GM23248 (cell line): ENCODE measurements around the gene RAB31. TPM values are rescaled to one million over a fixed set of nuclear protein-coding genes. Genes with fewer than 3 reads are reported as not detected.

ENCODE experiments used
- DNase-seq: peaks from one replicate; pipeline ENCODE4 v3.0.0-alpha.2; 2015
- H2AFZ ChIP-seq: fragments of 200-600 bp; sonication (generic); 2 replicates; pipeline ENCODE4 v1.6.1; 2016; ENCODE audit warnings: antibody characterized with exemption
- H3F3A ChIP-seq: fragments of 200-600 bp; sonication (generic); 2 replicates; pipeline ENCODE4 v1.6.1; 2016; ENCODE audit warnings: mild to moderate bottlenecking, antibody characterized with exemption, mixed run types; ENCODE audit not compliant: insufficient read depth
- H3K27ac ChIP-seq: fragments of 200-600 bp; sonication (generic); 2 replicates; pipeline ENCODE4 v1.5.1; 2016; ENCODE audit warnings: mild to moderate bottlenecking
- H3K27me3 ChIP-seq: fragments of 200-600 bp; sonication (generic); replicated peaks from 2 replicates; pipeline ENCODE4 v1.6.1; 2016; ENCODE audit warnings: mild to moderate bottlenecking; ENCODE audit not compliant: insufficient read depth
- H3K36me3 ChIP-seq: fragments of 200-600 bp; sonication (generic); 2 replicates; pipeline ENCODE4 v1.6.1; 2016; ENCODE audit warnings: low read depth, mild to moderate bottlenecking
- H3K4me1 ChIP-seq: fragments of 200-600 bp; sonication (generic); 2 replicates; pipeline ENCODE4 v1.6.1; 2016; ENCODE audit warnings: mild to moderate bottlenecking; ENCODE audit not compliant: insufficient read depth
- H3K4me2 ChIP-seq: fragments of 200-600 bp; sonication (generic); one replicate; pipeline ENCODE4 v1.6.1; 2016; ENCODE audit warnings: mild to moderate bottlenecking; ENCODE audit not compliant: unreplicated experiment
- H3K4me3 ChIP-seq: fragments of 200-600 bp; sonication (generic); 2 replicates; pipeline ENCODE4 v1.5.1; 2016; ENCODE audit warnings: mild to moderate bottlenecking
- H3K79me2 ChIP-seq: fragments of 200-600 bp; sonication (generic); 2 replicates; pipeline ENCODE4 v1.6.1; 2016; ENCODE audit warnings: mild to moderate bottlenecking; ENCODE audit not compliant: insufficient read depth
- H3K9ac ChIP-seq: fragments of 200-600 bp; sonication (generic); 2 replicates; pipeline ENCODE4 v1.6.1; 2016; ENCODE audit warnings: mild to moderate bottlenecking
- H3K9me2 ChIP-seq: fragments of 200-600 bp; sonication (generic); 2 replicates; pipeline ENCODE4 v1.6.1; 2016; ENCODE audit warnings: mixed run types, mild to moderate bottlenecking, moderate library complexity; ENCODE audit not compliant: insufficient read depth
- H3K9me3 ChIP-seq: fragments of 200-600 bp; sonication (generic); one replicate; pipeline ENCODE4 v1.6.1; 2017; ENCODE audit warnings: low read depth
- H4K20me1 ChIP-seq: fragments of 200-600 bp; sonication (generic); 2 replicates; pipeline ENCODE4 v1.6.0; 2016; ENCODE audit not compliant: insufficient read depth
- EZH2 ChIP-seq: fragments of 200-600 bp; sonication (generic); IDR thresholded peaks from 2 replicates; pipeline ENCODE4 v1.6.1; 2018; ENCODE audit warnings: antibody characterized with exemption, mild to moderate bottlenecking; ENCODE audit not compliant: insufficient read depth, poor library complexity, severe bottlenecking
- EZH2phosphoT487 ChIP-seq: fragments of 200-600 bp; sonication (generic); IDR thresholded peaks from 2 replicates; pipeline ENCODE4 v1.6.1; 2018; ENCODE audit warnings: antibody characterized with exemption, moderate library complexity, mild to moderate bottlenecking, low read depth; ENCODE audit not compliant: insufficient read depth
- WGBS, 2 experiments: methylation state at CpG; one replicate each; pipeline ENCODE4 v1.1.6; 2015 to 2017; ENCODE audit warnings: low lambda C conversion rate in 2 of 2, low coverage in 1 of 2; ENCODE audit errors: missing lambda C conversion rate in 2 of 2; 5-methylcytosine and 5-hydroxymethylcytosine counted together
- in situ Hi-C: fragments of 300-500 bp; cut with MboI; formaldehyde crosslinking; loops from 2 replicates; pipeline ENCODE4 v1.15.0; 2020
- polyA plus RNA-seq: library from polyadenylated mRNA; unstranded; fragments of >200 nt; fragmentation: Nextera tagmentation; extraction: Ambion mirVana; gene quantifications from 2 replicates; pipeline ENCODE4 v1.2.1, GENCODE V29; 2016
- total RNA-seq: library from RNA; depleted of rRNA; stranded (reverse); fragments of >200 nt; shearing (Covaris generic); gene quantifications from 2 replicates; pipeline ENCODE4 v1.2.3, GENCODE V29; 2014

RAB31 gene
- total and polyA plus RNA-seq, 2 experiments from 2014 or later = 49.2 to 144 TPM

- TF ChIP-seq EZH2 (no peak), EZH2phosphoT487 (no peak)
- Histone ChIP-seq H3K9me2 (no peaks in the 10 kb centered on the region), H3K79me2 (peaks cover 41% of the 10 kb centered on the region), H3K4me1 (peaks cover 48% of the 10 kb centered on the region), H4K20me1 (no peaks in the 10 kb centered on the region), H3K9me3 (no peaks in the 10 kb centered on the region), H2AFZ (no peak overlapping the region), H3K9ac (no peak overlapping the region), H3K4me2 (peak overlapping the region; percentile 67), H3K4me3 (peak overlapping the region; percentile 3; the same call in 1 of the 2 replicates), H3K27ac (peak overlapping the region; percentile 82), H3K27me3 (no peaks in the 10 kb centered on the region), H3F3A (peaks cover 40% of the 10 kb centered on the region; the same call in 1 of the 2 replicates), H3K36me3 (no peaks in the 10 kb centered on the region)
- WGBS, 2 experiments = 85 to 86% methylated on average over 15 of the region's 15 CpGs
- DNase-seq = no peak
- in situ Hi-C loops = no loop called here
These were observed 120.7 kb downstream of the RAB31 start for GRCh38 chr18:9828506-9829396.

- Histone ChIP-seq H4K20me1 (no peaks in the 10 kb centered on the region), H3K4me2 (no peak overlapping the region), H3K4me3 (no peak overlapping the region), H3K4me1 (peaks cover 43% of the 10 kb centered on the region), H3K9me2 (no peaks in the 10 kb centered on the region), H3K27me3 (no peaks in the 10 kb centered on the region), H3K36me3 (no peaks in the 10 kb centered on the region), H2AFZ (no peak overlapping the region), H3K27ac (no peak overlapping the region), H3F3A (peaks cover 40% of the 10 kb centered on the region; the same call in 1 of the 2 replicates), H3K9ac (no peak overlapping the region), H3K9me3 (no peaks in the 10 kb centered on the region), H3K79me2 (peaks cover 41% of the 10 kb centered on the region)
- in situ Hi-C loops = no loop called here
- TF ChIP-seq EZH2phosphoT487 = no peak
- no peak for TF ChIP-seq EZH2
- no peak for DNase-seq
- WGBS, 2 experiments = 85 to 92% methylated on average over 6 of the region's 6 CpGs
These were observed 121.3 kb downstream of the RAB31 start for GRCh38 chr18:9829397-9829712.

- Histone ChIP-seq H3K4me3 (no peak overlapping the region), H3K36me3 (no peaks in the 10 kb centered on the region), H3K4me2 (no peak overlapping the region), H3K9me2 (no peaks in the 10 kb centered on the region), H3K27ac (no peak overlapping the region), H3K4me1 (peaks cover 27% of the 10 kb centered on the region), H3K9me3 (no peaks in the 10 kb centered on the region), H2AFZ (no peak overlapping the region), H3F3A (peaks cover 27% of the 10 kb centered on the region; the same call in 1 of the 2 replicates), H3K27me3 (no peaks in the 10 kb centered on the region), H4K20me1 (no peaks in the 10 kb centered on the region), H3K79me2 (peaks cover 36% of the 10 kb centered on the region), H3K9ac (no peak overlapping the region)
- no peak for DNase-seq
- WGBS, 2 experiments = 94 to 96% methylated on average over 13 of the region's 13 CpGs
- no peak for TF ChIP-seq EZH2phosphoT487
- TF ChIP-seq EZH2 = no peak
- in situ Hi-C loops = no loop called here
These were observed 123.1 kb downstream of the RAB31 start for GRCh38 chr18:9831036-9831722.

- H3K36me3 ChIP-seq = no peaks in the 10 kb centered on the region
- H2AFZ ChIP-seq = no peak overlapping the region
- DNase-seq = no peak
- peaks cover 33% of the 10 kb centered on the region for H3K79me2 ChIP-seq
- H3K4me3 ChIP-seq = no peak overlapping the region
- no peaks in the 10 kb centered on the region for H3K27me3 ChIP-seq
- 96 to 98% methylated on average over 12 of the region's 12 CpGs for WGBS, 2 experiments
- peaks cover 23% of the 10 kb centered on the region; the same call in 1 of the 2 replicates for H3F3A ChIP-seq
- no peak overlapping the region for H3K27ac ChIP-seq
- no peak overlapping the region for H3K4me2 ChIP-seq
- H3K9me2 ChIP-seq = no peaks in the 10 kb centered on the region
- H3K9ac ChIP-seq = no peak overlapping the region
- H3K9me3 ChIP-seq = no peaks in the 10 kb centered on the region
- in situ Hi-C loops = no loop called here
- TF ChIP-seq EZH2 = no peak
- no peak for TF ChIP-seq EZH2phosphoT487
- no peaks in the 10 kb centered on the region for H4K20me1 ChIP-seq
- H3K4me1 ChIP-seq = peaks cover 23% of the 10 kb centered on the region
These were observed 123.7 kb downstream of the RAB31 start for GRCh38 chr18:9831723-9832199.
